ENCODE data around the gene PHLDB2.
"Not testable (repeated sequence)": the region's sequence is repeated elsewhere in the genome, so short reads cannot be mapped to it uniquely, and the experiment has no call there.

The PHLDB2 gene

DNA sequence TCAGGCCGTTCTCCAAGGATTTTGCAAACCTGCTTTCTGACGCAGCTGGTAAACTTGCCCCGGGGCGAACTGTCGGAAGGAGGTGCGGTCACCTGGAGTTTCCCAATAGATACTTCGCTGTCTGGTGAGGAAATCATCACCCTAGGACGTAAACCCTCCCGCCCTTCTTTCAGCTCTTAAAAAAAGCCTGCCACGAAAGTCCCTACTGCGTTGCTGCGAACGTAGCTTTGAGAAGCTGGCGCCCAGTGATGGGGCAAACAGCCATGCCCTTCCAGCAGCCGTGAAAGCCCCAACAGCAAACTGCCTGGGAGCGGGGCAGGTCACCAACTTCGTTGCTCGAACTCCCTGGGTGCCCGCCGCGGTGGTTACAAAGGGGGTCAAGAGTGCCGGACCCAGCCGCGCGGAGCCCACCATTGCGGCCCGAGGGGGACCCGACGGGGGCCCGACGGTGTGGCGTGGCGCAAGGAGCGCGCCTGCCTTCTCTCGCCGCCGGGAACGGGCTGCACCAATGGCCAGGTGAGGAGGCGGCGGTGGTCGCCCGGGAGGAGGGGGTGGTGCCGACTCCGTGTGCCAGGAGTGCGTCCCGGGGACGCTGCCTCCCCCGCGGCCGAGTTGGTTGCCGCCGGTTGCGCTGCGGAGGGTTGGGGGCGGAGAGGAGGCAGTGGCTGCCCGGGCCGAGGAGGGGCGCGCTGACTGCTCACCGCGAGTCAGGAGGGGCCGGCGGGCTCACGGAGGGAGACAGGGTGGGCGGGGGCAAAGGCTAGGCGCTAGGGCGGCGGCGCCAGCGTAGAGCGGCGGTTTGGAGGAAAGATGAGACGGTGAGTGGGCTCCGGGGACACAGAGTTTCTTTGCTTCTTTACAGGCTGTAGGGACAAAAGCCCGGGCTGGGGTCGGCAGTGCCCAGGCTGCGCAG is at the start of gene PHLDB2:
TSS of gene PHLDB2 (plus strand) at position 205 of the 913 bp plus-strand sequence. CDS start 24,813 bp downstream, outside the sequence.
- DNase-seq = peak; percentile 71
- CTCF ChIA-PET = interaction anchor here (0.9 to 3.4 kb wide), 12 partner anchors 10 to 190 kb away, joined by 3 to 26 read pairs (median 4); no protein-coding TSS in a partner anchor
- Mint-ChIP-seq H3K4me1 (peaks cover 25% of the 10 kb centered on the region), H3K27ac (peak within 1 kb of the TSS; percentile 77), H3K4me3 (peak within 1 kb of the TSS; percentile 92), H3K9me3 (no peaks in the 10 kb centered on the region), H3K27me3 (peaks cover 75% of the 10 kb centered on the region), H3K36me3 (no peaks in the 10 kb centered on the region)

DNA sequence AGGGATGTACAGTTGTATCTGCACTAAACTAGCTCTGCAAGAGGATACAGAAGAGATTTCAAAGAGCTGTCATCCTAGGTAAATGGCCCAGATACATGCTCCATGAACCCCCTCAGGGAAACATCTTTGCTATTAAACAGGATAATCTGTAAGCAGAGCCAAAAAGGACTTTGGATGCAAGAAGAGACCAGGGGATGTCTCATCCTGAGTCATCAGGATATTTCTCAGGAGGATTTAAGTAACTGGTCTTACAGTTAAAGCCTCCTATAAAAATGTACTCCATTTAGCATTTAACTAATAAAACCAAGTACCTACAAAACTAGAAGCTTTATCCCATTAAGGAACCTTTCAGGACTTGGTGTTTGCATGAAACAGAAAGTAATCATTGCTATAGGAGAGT is 48.2 kb upstream of the PHLDB2 start:
- no peak overlapping the region for H3K4me3 Mint-ChIP-seq
- CTCF ChIA-PET = no interaction called here
- no peaks in the 10 kb centered on the region for H3K4me1 Mint-ChIP-seq
- no peaks in the 10 kb centered on the region for H3K36me3 Mint-ChIP-seq
- H3K27me3 Mint-ChIP-seq = peaks cover 5% of the 10 kb centered on the region
- H3K27ac Mint-ChIP-seq = no peak overlapping the region
- no peak for DNase-seq
- H3K9me3 Mint-ChIP-seq = peaks cover 6% of the 10 kb centered on the region

DNA sequence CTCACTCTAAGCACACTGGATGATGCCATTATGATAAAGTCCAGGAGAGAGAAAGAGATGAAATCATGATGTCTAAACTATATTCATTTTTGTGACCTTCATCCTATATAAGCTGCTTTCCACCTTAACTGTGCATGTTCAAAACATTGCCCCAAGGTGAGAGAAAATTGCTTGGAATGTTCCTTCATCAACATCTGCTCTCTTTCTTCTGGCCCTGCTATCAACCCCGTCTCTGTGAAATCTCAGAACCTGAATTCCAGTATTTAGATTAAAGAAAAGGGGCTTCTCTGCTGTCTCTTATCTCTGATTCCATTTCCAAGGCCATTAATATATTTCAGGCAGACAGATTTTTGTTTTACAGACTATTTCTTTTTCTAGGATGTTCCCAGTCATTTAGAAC is 47.3 kb upstream of the PHLDB2 start:
- CTCF ChIA-PET = no interaction called here
- no peak overlapping the region for H3K4me3 Mint-ChIP-seq
- peaks cover 6% of the 10 kb centered on the region for H3K9me3 Mint-ChIP-seq
- peaks cover 8% of the 10 kb centered on the region for H3K27me3 Mint-ChIP-seq
- DNase-seq = no peak
- H3K4me1 Mint-ChIP-seq = no peaks in the 10 kb centered on the region
- no peaks in the 10 kb centered on the region for H3K36me3 Mint-ChIP-seq
- no peak overlapping the region for H3K27ac Mint-ChIP-seq

DNA sequence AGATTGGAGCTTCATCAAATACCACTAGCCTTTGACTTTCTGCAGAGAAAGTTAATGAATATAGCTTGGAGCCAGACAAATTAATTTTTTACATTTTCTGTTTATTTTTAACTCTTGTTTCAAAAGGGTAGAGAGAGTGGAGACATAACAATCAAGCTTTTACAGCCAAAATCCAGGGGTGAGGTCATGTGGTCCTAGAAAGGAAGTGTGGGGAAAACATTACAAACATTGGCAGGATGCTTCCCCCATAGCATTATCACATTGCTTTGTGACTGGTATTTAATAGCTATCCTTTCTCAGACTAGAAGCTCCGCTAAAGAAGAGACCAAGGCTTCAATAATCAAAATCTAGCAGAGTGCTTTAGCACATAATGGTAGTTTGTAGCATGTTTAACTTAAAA is 46.4 kb upstream of the PHLDB2 start:
- Mint-ChIP-seq H3K36me3 (peaks cover 1% of the 10 kb centered on the region), H3K9me3 (peaks cover 6% of the 10 kb centered on the region), H3K27ac (no peak overlapping the region), H3K4me3 (no peak overlapping the region), H3K27me3 (peaks cover 4% of the 10 kb centered on the region), H3K4me1 (no peaks in the 10 kb centered on the region)
- DNase-seq = no peak
- CTCF ChIA-PET = no interaction called here

DNA sequence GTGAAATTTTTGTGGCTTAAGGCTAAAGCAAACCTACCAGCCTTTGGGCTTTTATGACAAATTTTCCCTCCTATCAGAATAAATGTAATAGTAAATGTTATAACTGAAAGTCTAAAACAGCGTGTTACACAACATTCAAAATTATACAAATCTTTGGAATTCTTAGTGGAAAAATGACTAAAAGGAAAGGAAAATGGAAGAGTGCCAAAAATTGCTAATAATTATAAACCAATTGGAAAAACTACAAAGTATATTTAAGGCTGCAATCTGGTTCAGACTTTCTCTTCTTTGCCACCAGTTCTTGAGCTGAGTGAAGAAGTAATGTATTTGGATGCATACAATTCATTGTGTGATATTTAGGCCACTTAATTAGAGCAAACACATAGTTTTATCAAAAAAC is 45.6 kb upstream of the PHLDB2 start:
- no peak for DNase-seq
- Mint-ChIP-seq H3K27me3 (peaks cover 4% of the 10 kb centered on the region), H3K4me1 (no peaks in the 10 kb centered on the region), H3K36me3 (peaks cover 1% of the 10 kb centered on the region), H3K4me3 (no peak overlapping the region), H3K9me3 (peaks cover 6% of the 10 kb centered on the region), H3K27ac (no peak overlapping the region)
- CTCF ChIA-PET = no interaction called here

DNA sequence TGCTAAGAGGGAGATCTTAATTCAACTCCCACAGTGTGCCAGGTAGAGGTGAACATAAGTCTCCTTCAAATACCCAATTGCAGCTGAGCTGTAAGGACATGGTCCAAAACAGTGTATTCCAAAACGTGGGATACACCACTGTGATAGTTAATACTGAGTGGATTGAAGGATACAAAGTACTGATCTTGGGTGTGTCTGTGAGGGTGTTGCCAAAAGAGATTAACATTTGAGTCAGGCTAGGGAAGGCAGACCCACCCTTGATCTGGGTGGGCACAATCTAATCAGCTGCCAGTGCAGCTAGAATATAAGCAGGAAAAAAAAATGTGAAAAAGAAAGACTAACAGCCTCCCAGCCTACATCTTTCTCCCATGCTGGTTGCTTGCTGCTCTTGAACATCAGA is 45.1 kb upstream of the PHLDB2 start:
- no peaks in the 10 kb centered on the region for H3K4me1 Mint-ChIP-seq
- H3K9me3 Mint-ChIP-seq = peaks cover 6% of the 10 kb centered on the region
- no peak for DNase-seq
- H3K27ac Mint-ChIP-seq = no peak overlapping the region
- H3K4me3 Mint-ChIP-seq = no peak overlapping the region
- CTCF ChIA-PET = no interaction called here
- H3K27me3 Mint-ChIP-seq = peaks cover 4% of the 10 kb centered on the region
- peaks cover 1% of the 10 kb centered on the region for H3K36me3 Mint-ChIP-seq

DNA sequence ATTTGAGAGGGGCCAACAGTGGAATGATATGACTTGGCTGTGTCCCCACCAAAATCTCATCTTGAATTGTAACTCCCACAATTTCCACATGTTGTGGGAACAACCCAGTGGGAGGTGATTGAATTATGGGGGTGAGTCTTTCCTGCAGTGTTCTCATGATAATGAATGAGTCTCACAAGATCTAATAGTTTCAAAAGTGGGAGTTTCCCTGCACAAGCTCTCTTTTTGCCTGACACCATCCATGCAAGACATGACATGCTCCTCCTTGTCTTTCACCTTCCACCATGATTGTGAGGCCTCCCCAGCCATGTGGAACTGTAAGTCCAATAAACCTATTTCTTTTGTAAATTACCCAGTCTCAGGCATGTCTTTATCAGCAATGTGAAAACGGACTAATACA is 42.3 kb upstream of the PHLDB2 start:
- H3K27ac Mint-ChIP-seq, H3K36me3 Mint-ChIP-seq, CTCF ChIA-PET, H3K4me1 Mint-ChIP-seq, H3K27me3 Mint-ChIP-seq, H3K9me3 Mint-ChIP-seq, H3K4me3 Mint-ChIP-seq, DNase-seq: not testable (repeated sequence)

DNA sequence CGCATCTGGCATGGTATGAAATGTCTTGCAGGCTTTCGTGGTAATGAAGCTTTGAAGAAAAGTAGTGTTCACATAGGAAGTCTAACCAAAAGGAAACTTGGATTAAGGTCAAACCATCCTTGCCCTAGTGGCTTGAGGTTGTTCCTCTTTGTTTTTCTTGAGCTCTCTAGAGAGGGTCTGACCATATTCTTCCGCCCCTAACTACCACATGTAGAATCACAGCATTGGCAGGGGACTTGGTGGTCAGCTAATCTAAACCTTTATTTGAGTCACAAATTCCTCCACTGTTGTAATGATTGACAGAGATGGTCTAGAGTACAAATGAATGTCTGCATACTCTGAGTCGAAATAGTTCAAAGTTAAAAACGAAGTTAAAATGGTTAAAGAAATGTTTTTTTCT is 39.1 kb upstream of the PHLDB2 start:
- peaks cover 4% of the 10 kb centered on the region for H3K27me3 Mint-ChIP-seq
- CTCF ChIA-PET = no interaction called here

DNA sequence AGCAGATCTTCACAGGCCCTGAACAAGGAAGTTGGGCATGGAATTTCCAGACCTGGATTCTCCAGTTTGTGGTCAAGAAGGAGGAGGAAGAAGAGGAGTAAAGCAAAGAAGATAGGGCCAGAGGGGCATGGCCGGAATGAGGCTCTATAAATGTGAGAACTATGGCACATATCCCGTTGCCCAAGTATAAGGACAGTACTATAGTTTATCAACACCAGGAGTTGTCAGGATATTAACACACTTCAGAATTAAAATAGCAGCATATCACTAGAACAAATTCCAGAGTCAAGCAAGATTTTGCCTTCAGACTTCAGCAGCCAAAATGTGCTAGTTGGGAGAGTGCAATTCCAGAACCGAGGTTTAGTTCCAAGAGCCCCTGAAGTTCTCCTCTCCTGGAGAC is 38.4 kb upstream of the PHLDB2 start:
- H3K9me3 Mint-ChIP-seq = peaks cover under 1% of the 10 kb centered on the region
- DNase-seq = no peak
- H3K4me3 Mint-ChIP-seq = no peak overlapping the region
- peaks cover 1% of the 10 kb centered on the region for H3K36me3 Mint-ChIP-seq
- peaks cover 4% of the 10 kb centered on the region for H3K27me3 Mint-ChIP-seq
- CTCF ChIA-PET = no interaction called here
- H3K4me1 Mint-ChIP-seq = no peaks in the 10 kb centered on the region
- no peak overlapping the region for H3K27ac Mint-ChIP-seq

More for the DNA sequence above, 39.1 kb upstream of the PHLDB2 start:
- peaks cover 1% of the 10 kb centered on the region for H3K36me3 Mint-ChIP-seq
- no peaks in the 10 kb centered on the region for H3K4me1 Mint-ChIP-seq
- no peak overlapping the region for H3K4me3 Mint-ChIP-seq
- no peak for DNase-seq
- no peak overlapping the region for H3K27ac Mint-ChIP-seq
- H3K9me3 Mint-ChIP-seq = peaks cover 6% of the 10 kb centered on the region

DNA sequence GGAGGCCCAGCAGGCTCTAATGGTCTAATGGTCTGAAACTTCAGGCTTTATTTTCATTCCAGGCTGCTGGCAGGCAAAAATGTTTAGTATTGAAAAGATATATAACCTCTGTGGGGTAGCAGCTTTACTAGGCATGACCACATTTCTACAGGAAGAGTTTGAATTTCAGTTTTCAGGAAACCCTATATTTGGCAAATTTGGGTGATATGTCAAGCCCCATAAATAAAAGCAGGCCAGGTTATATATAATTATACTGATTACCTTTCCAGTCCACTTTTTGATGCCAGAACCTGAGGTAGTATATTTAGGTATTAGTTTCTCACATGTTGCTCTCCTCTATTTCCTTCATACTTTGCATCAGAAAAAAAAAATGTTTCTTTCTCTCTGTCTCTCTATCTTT is 37.2 kb upstream of the PHLDB2 start:
- H3K27ac Mint-ChIP-seq = no peak overlapping the region
- no peaks in the 10 kb centered on the region for H3K9me3 Mint-ChIP-seq
- H3K4me1 Mint-ChIP-seq = peaks cover 3% of the 10 kb centered on the region
- CTCF ChIA-PET = no interaction called here
- no peaks in the 10 kb centered on the region for H3K27me3 Mint-ChIP-seq
- DNase-seq = no peak
- peaks cover under 1% of the 10 kb centered on the region for H3K36me3 Mint-ChIP-seq
- no peak overlapping the region for H3K4me3 Mint-ChIP-seq

DNA sequence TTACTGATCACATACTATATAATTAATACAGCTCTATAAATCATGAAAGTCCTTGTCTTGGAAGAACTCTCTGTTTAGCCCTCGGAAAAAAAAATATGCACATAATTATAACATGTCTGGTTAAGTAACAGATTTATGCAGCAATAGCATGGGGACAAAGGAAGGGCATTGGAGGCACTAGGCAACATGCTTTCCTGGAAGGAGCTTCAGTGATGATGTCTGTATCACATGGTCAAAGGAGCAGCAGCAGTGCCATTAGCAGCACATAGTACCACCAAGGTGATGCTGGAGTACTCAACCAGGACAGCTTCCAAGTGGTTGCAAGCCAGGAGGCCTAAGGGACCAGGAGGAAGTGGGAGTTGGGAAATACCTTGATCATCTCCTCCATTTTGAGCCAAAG is 36.3 kb upstream of the PHLDB2 start:
- Mint-ChIP-seq H3K27ac (no peak overlapping the region), H3K4me3 (no peak overlapping the region), H3K27me3 (no peaks in the 10 kb centered on the region), H3K36me3 (no peaks in the 10 kb centered on the region), H3K4me1 (peaks cover 6% of the 10 kb centered on the region), H3K9me3 (no peaks in the 10 kb centered on the region)
- no peak for DNase-seq
- CTCF ChIA-PET = no interaction called here

DNA sequence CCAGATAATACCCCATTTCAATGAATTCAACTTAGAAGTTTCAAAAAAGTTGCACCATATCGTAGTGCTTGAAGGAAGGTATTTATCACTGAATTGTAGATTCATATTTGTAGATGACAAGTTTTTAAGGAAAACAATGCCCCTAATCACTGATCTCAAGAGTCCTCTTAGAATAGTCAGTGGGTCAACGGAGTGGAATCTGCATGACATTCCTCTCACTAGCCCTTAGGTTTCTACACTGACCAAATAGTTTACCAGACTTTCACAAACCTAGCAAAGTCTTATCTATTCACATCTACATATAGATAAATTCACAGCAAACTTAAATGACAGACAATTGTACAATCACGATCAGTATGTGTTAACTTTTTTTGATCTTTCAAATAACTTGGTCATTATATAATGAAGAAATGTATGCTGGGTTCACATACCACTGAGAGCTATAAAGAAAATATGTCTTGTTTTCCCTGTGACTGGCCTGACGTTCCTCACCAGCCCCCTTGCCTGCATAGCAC is 35.7 kb upstream of the PHLDB2 start:
- Mint-ChIP-seq H3K4me1 (peaks cover 6% of the 10 kb centered on the region), H3K27me3 (no peaks in the 10 kb centered on the region), H3K9me3 (no peaks in the 10 kb centered on the region), H3K4me3 (no peak overlapping the region), H3K36me3 (no peaks in the 10 kb centered on the region), H3K27ac (no peak overlapping the region)
- DNase-seq = no peak
- CTCF ChIA-PET = no interaction called here

DNA sequence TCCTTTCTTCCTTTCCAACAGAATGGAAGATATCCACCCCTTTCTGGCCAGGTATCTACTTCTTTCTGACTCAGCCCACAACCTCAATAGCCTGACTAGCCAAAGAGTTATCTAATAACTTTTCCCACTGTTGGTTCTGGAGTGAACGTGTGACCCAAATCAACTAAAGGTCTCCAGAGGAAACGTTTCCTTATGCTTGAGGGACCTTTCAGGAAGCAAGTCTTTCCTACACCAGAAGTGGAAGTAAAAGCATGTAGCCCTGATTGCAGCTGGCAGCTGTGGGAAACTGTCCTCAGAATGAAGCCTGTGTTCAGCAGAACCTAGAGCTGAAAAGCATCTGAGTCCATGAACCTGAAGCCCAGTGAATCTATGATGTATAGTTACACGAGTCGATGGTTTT is 34.7 kb upstream of the PHLDB2 start:
- DNase-seq = no peak
- H3K36me3 Mint-ChIP-seq = no peaks in the 10 kb centered on the region
- no peak overlapping the region for H3K27ac Mint-ChIP-seq
- peaks cover 6% of the 10 kb centered on the region for H3K4me1 Mint-ChIP-seq
- no peaks in the 10 kb centered on the region for H3K9me3 Mint-ChIP-seq
- H3K27me3 Mint-ChIP-seq = no peaks in the 10 kb centered on the region
- CTCF ChIA-PET = no interaction called here
- H3K4me3 Mint-ChIP-seq = no peak overlapping the region

DNA sequence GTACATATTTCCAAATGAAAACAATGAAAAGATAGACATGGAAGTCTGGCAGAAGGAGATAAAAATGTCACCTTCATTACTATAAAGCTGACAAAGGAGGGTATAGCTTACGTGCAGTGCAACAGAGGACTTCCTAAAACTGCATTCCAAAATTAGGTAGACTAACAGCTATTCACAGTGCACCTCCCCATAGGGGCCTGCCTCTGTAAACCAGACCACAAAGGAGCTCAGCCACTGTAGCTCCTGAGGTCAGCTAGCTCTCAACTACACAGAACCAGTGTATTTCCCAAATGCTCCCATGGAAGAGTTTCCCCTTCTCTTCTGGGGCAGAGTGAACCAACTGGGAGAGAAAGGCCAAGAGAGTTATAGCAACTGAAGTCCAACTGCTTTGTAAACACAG is 31.2 kb upstream of the PHLDB2 start:
- H3K4me3 Mint-ChIP-seq = no peak overlapping the region
- H3K27me3 Mint-ChIP-seq = no peaks in the 10 kb centered on the region
- H3K27ac Mint-ChIP-seq = no peak overlapping the region
- peaks cover 11% of the 10 kb centered on the region for H3K4me1 Mint-ChIP-seq
- CTCF ChIA-PET = no interaction called here
- H3K36me3 Mint-ChIP-seq = no peaks in the 10 kb centered on the region
- no peaks in the 10 kb centered on the region for H3K9me3 Mint-ChIP-seq
- no peak for DNase-seq

DNA sequence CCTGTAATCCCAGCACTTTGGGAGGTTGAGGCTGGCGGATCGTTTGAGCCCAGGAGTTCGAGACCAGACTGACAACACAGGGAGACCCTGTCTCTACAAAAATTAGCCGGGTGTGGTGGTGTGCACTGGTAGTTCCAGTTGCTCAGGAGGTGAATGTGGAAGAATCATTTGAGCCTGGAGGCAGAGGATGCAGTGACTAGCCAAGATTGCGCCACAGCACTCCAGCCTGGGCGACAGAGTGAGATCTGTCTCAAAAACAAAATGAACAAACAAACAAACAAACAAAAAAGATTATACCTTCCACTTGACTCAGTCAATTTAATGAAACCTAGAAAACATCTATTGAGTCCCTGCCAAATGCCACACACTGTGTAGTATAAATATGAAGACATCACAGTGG is 30.5 kb upstream of the PHLDB2 start:
- no peak overlapping the region for H3K27ac Mint-ChIP-seq
- H3K27me3 Mint-ChIP-seq = no peaks in the 10 kb centered on the region
- CTCF ChIA-PET = no interaction called here
- peaks cover 11% of the 10 kb centered on the region for H3K4me1 Mint-ChIP-seq
- no peak overlapping the region for H3K4me3 Mint-ChIP-seq
- DNase-seq = no peak
- no peaks in the 10 kb centered on the region for H3K9me3 Mint-ChIP-seq
- no peaks in the 10 kb centered on the region for H3K36me3 Mint-ChIP-seq

All from activated naive CD4-positive, alpha-beta T cell treated with anti-CD3 and anti-CD28 coated beads, Interleukin-2, amount 10 ng/mL, durations not matched to agents 7 days and 5 days (primary cell).